ENCODE measurements around the gene BPIFB1. TPM values are rescaled to one million over a fixed set of nuclear protein-coding genes. Genes with fewer than 3 reads are reported as not detected.

Gene BPIFB1
- total and polyA plus RNA-seq, 2 of the 13 experiments (the other 11 are each of a cell fraction or from before 2014, with no cell fraction given), result 0.82 to 4.4 TPM

GRCh38 chr20:33298391-33298790 lies 15.4 kb downstream of the BPIFB1 start:
- ChIA-PET CTCF (ENCODE audit: low intra/inter-chr PET ratio, low total read pairs) (interaction anchor here (0.9 to 4.1 kb wide), 4 partner anchors 36 to 202 kb away, joined by 3 to 47 read pairs (median 10); no protein-coding TSS in a partner anchor), POLR2A (no interaction called here)
- Histone ChIP-seq H2AFZ (ENCODE audit: low read length) (no peak overlapping the region), H3K4me1 (ENCODE audit: insufficient read depth, low read length) (0 out of 2 replicates have a peak, but pooled peaks cover 7% of the 10 kb centered on the region), H3K9me3 (ENCODE audit: low read length) (no peaks in the 10 kb centered on the region), H3K27me3 (ENCODE audit: control insufficient read depth in 1 of 2, insufficient read depth in 2 of 2, low read length in 2 of 2) (peaks cover 10 to 70% of the 10 kb centered on the region in 2 experiments; a peak in 4 of 5 replicates), H3K36me3 (replicated peaks in 1 of 2; ENCODE audit: control insufficient read depth in 1 of 2, insufficient read depth in 2 of 2, low read length in 2 of 2) (no peaks in the 10 kb centered on the region), H4K20me1 (ENCODE audit: insufficient read depth, low read length) (no peaks in the 10 kb centered on the region), H3K79me2 (ENCODE audit: insufficient read depth, low read length) (no peaks in the 10 kb centered on the region), H3K9ac (ENCODE audit: insufficient read depth, low read depth, low read length) (no peak overlapping the region), H3K4me2 (ENCODE audit: low read depth, low read length) (no peak overlapping the region), H3K27ac (ENCODE audit: extremely low read length, insufficient read depth, low read length) (no peak overlapping the region), H3K4me3 (replicated peaks in 1 of 3; ENCODE audit: insufficient read depth in 1 of 3, low read depth in 2 of 3, low read length in 3 of 3) (no peak overlapping the region)
- WGBS (ENCODE audit: low lambda C conversion rate), result 48% methylated on average over 11 of the region's 11 CpGs
- BruUV-seq (replicated peaks), result no TSS peak
- FAIRE-seq (no peak), DNase-seq (ENCODE audit: low spot score) (no peak), ATAC-seq (no peak)
- TF ChIP-seq E2F5 (CRISPR knock-in tag; conservative IDR thresholded peaks at IDR 0.05) (no peak), EED (CRISPR knock-in tag; IDR thresholded peaks at IDR 0.05) (0 out of 2 replicates have a peak, but pooled peaks have one; percentile 34)
- intact Hi-C loops (cut with micrococcal nuclease; ENCODE audit: unreplicated experiment), result no loop called here
- in situ Hi-C loops (cut with HindIII; ENCODE audit: extremely low pct_ligation_motif_present, low pct_unique_long_range_greater_than_20kb), result no loop called here

- ATAC-seq (peak; percentile 91), FAIRE-seq (peak; percentile 44), DNase-seq (ENCODE audit: low spot score) (peak; percentile 63)
- Histone ChIP-seq H3K4me1 (ENCODE audit: insufficient read depth, low read length) (0 out of 2 replicates have a peak, but pooled peaks cover 7% of the 10 kb centered on the region), H3K9me3 (ENCODE audit: low read length) (no peaks in the 10 kb centered on the region), H2AFZ (ENCODE audit: low read length) (no peak overlapping the region), H3K27ac (ENCODE audit: extremely low read length, insufficient read depth, low read length) (no peak overlapping the region), H3K27me3 (ENCODE audit: control insufficient read depth in 1 of 2, insufficient read depth in 2 of 2, low read length in 2 of 2) (peaks cover 10 to 75% of the 10 kb centered on the region in 2 experiments; a peak in 4 of 5 replicates), H3K79me2 (ENCODE audit: insufficient read depth, low read length) (no peaks in the 10 kb centered on the region), H4K20me1 (ENCODE audit: insufficient read depth, low read length) (no peaks in the 10 kb centered on the region), H3K4me2 (ENCODE audit: low read depth, low read length) (peak overlapping the region; percentile 55; the same call in 1 of the 2 replicates), H3K36me3 (replicated peaks in 1 of 2; ENCODE audit: control insufficient read depth in 1 of 2, insufficient read depth in 2 of 2, low read length in 2 of 2) (no peaks in the 10 kb centered on the region), H3K4me3 (replicated peaks in 1 of 3; ENCODE audit: insufficient read depth in 1 of 3, low read depth in 2 of 3, low read length in 3 of 3) (no peak overlapping the region; a peak in 1 of 6 replicates), H3K9ac (ENCODE audit: insufficient read depth, low read depth, low read length) (no peak overlapping the region)
- 11% methylated on average over 24 of the region's 24 CpGs for WGBS (ENCODE audit: low lambda C conversion rate)
- BruUV-seq (replicated peaks), result no TSS peak
- intact Hi-C loops (cut with micrococcal nuclease; ENCODE audit: unreplicated experiment) (loop anchor here (1.0 kb wide), 1 partner anchor 37 kb away; no protein-coding TSS in a partner anchor), in situ Hi-C loops (cut with HindIII; ENCODE audit: extremely low pct_ligation_motif_present, low pct_unique_long_range_greater_than_20kb) (no loop called here)
- CTCF ChIA-PET (ENCODE audit: low intra/inter-chr PET ratio, low total read pairs), result interaction anchor here (0.8 to 4.1 kb wide), 5 partner anchors 37 to 203 kb away, joined by 3 to 47 read pairs (median 6); no protein-coding TSS in a partner anchor
- POLR2A ChIA-PET, result no interaction called here
- no peak for TF ChIP-seq USF2 (IDR thresholded peaks at IDR 0.05; ENCODE audit: low read depth, low read length)
- TF ChIP-seq USF2 (CRISPR knock-in tag; IDR thresholded peaks at IDR 0.05; ENCODE audit: borderline replicate concordance), result no peak
- TF ChIP-seq ZFP82 (CRISPR knock-in tag; IDR thresholded peaks at IDR 0.05; ENCODE audit: borderline replicate concordance), result no peak
- no peak for TF ChIP-seq ZNF333 (CRISPR knock-in tag; IDR thresholded peaks at IDR 0.05; ENCODE audit: borderline replicate concordance)
- TF ChIP-seq ZSCAN30 (CRISPR knock-in tag; IDR thresholded peaks at IDR 0.05), result no peak
- no peak for TF ChIP-seq REL (CRISPR knock-in tag; conservative IDR thresholded peaks at IDR 0.05)
- TF ChIP-seq ZNF335 (CRISPR knock-in tag; IDR thresholded peaks at IDR 0.05), result no peak
- 0 out of 2 replicates have a peak, but pooled peaks have one; percentile 44 for TF ChIP-seq ZFP41 (CRISPR knock-in tag; IDR thresholded peaks at IDR 0.05; ENCODE audit: borderline replicate concordance)
- TF ChIP-seq KDM3A (CRISPR knock-in tag; IDR thresholded peaks at IDR 0.05; ENCODE audit: low read depth), result 0 out of 2 replicates have a peak, but pooled peaks have one; percentile 63
- TF ChIP-seq ELF4 (CRISPR knock-in tag; IDR thresholded peaks at IDR 0.05; ENCODE audit: borderline replicate concordance), result no peak
Measured at GRCh38 chr20:33299111-33299603, 16.1 kb downstream of the BPIFB1 start.

All from HepG2 (cell line).